PC-9 (cell line): ENCODE measurements around the gene OR10H2. TPM values are rescaled to one million over a fixed set of nuclear protein-coding genes. Genes with fewer than 3 reads are reported as not detected.

Experiments used
- BruUV-seq: library from RNA; stranded (reverse); fragments of 400-500 nt; replicated peaks from 2 replicates; lab custom pipeline; 2021; lab: Mats Ljungman, UMichigan
- CTCF ChIA-PET: fragments of 300-600 bp; sonication (Branson Sonifier 250); formaldehyde crosslinking; loops from one replicate; lab custom pipeline; 2022; ENCODE audit warnings: antibody characterized with exemption; lab: Charles Lee
- POLR2A ChIA-PET: fragments of 300-600 bp; sonication (Branson Sonifier 250); formaldehyde crosslinking; loops from one replicate; lab custom pipeline; 2022; ENCODE audit warnings: antibody characterized with exemption; ENCODE audit not compliant: unreplicated experiment; lab: Charles Lee
- DNase-seq, 2 experiments: peaks; one replicate each; pipeline versions ENCODE4 v3.0.0 to v3.0.0-alpha.2; 2015 to 2022; ENCODE audit warnings: mixed read lengths in 1 of 2
- H2AFZ ChIP-seq: fragments of 200-600 bp; sonication (generic); 2 replicates; pipeline ENCODE4 v1.8.1; 2017; ENCODE audit warnings: antibody characterized with exemption
- H3F3A ChIP-seq: fragments of 200-600 bp; sonication (generic); 2 replicates; pipeline ENCODE4 v1.8.1; 2017; ENCODE audit warnings: antibody characterized with exemption, mild to moderate bottlenecking, low read depth; ENCODE audit not compliant: insufficient read depth
- H3K27ac ChIP-seq: fragments of 200-600 bp; sonication (generic); 2 replicates; pipeline ENCODE4 v1.6.1; 2016; ENCODE audit warnings: mixed run types
- H3K27me3 ChIP-seq: fragments of 200-600 bp; sonication (generic); 2 replicates; pipeline ENCODE4 v1.6.1; 2016; ENCODE audit warnings: low read depth, mixed run types; ENCODE audit not compliant: insufficient read depth
- H3K36me3 ChIP-seq: fragments of 200-600 bp; sonication (generic); 2 replicates; pipeline ENCODE4 v1.6.1; 2016; ENCODE audit warnings: low read depth, mixed run types
- H3K4me1 ChIP-seq: fragments of 200-600 bp; sonication (generic); replicated peaks from 2 replicates; pipeline ENCODE4 v1.6.1; 2016; ENCODE audit warnings: mixed run types; ENCODE audit not compliant: insufficient read depth
- H3K4me2 ChIP-seq: fragments of 200-600 bp; sonication (generic); 2 replicates; pipeline ENCODE4 v1.6.1; 2017; ENCODE audit warnings: mixed run types
- H3K4me3 ChIP-seq: fragments of 200-600 bp; sonication (generic); 2 replicates; pipeline ENCODE4 v1.6.1; 2016; ENCODE audit warnings: mixed run types
- H3K79me2 ChIP-seq: fragments of 200-600 bp; sonication (generic); 2 replicates; pipeline ENCODE4 v1.6.1; 2017; ENCODE audit warnings: low read depth, mixed run types
- H3K9me2 ChIP-seq: fragments of 200-600 bp; sonication (generic); 2 replicates; pipeline ENCODE4 v1.8.1; 2017; ENCODE audit warnings: mild to moderate bottlenecking; ENCODE audit not compliant: insufficient read depth
- H3K9me3 ChIP-seq: fragments of 200-600 bp; sonication (generic); 2 replicates; pipeline ENCODE4 v1.8.1; 2016; ENCODE audit warnings: low read depth; ENCODE audit not compliant: insufficient read depth
- H4K20me1 ChIP-seq: fragments of 200-600 bp; sonication (generic); 2 replicates; pipeline ENCODE4 v1.8.1; 2017; ENCODE audit not compliant: insufficient read depth
- CTCF ChIP-seq: fragments of 200-600 bp; sonication (generic); conservative IDR thresholded peaks from 2 replicates; pipeline ENCODE4 v1.6.1; 2017; ENCODE audit warnings: mixed run types, antibody characterized with exemption, mild to moderate bottlenecking, moderate library complexity
- EZH2 ChIP-seq: fragments of 200-600 bp; sonication (generic); IDR thresholded peaks from 2 replicates; pipeline ENCODE4 v1.8.0; 2017; ENCODE audit warnings: antibody characterized with exemption, low read depth
- intact Hi-C: fragments of 100-400 bp; cut with micrococcal nuclease; formaldehyde crosslinking; loops from one replicate; pipeline ENCODE4 v1.10.0; 2022; ENCODE audit not compliant: unreplicated experiment
- total RNA-seq: library from RNA; stranded (reverse); gene quantifications from 2 replicates; pipeline ENCODE4 v1.2.3, GENCODE V29; 2021

Gene OR10H2
- total RNA-seq, 1 experiment from 2014 or later: not detected

GRCh38 chr19:15721268-15721667 lies 6.6 kb upstream of the OR10H2 start:
- Histone ChIP-seq H2AFZ (no peak overlapping the region), H3F3A (no peaks in the 10 kb centered on the region), H3K4me3 (no peak overlapping the region), H3K4me2 (no peak overlapping the region), H3K27me3 (peaks cover 60% of the 10 kb centered on the region), H3K9me3 (no peaks in the 10 kb centered on the region), H3K36me3 (no peaks in the 10 kb centered on the region), H4K20me1 (no peaks in the 10 kb centered on the region), H3K4me1 (no peaks in the 10 kb centered on the region), H3K9me2 (no peaks in the 10 kb centered on the region), H3K27ac (no peak overlapping the region), H3K79me2 (no peaks in the 10 kb centered on the region)
- DNase-seq: no peak
- intact Hi-C loops: no loop called here
- no peak for TF ChIP-seq EZH2
- TF ChIP-seq CTCF: no peak
- BruUV-seq: no TSS peak
- CTCF ChIA-PET: no interaction called here
- POLR2A ChIA-PET: no interaction called here

GRCh38 chr19:15722956-15723355 lies 4.9 kb upstream of the OR10H2 start:
- Histone ChIP-seq H3K79me2 (no peaks in the 10 kb centered on the region), H3K4me2 (no peak overlapping the region), H2AFZ (no peak overlapping the region), H3K9me3 (no peaks in the 10 kb centered on the region), H3F3A (no peaks in the 10 kb centered on the region), H3K4me1 (no peaks in the 10 kb centered on the region), H3K4me3 (no peak overlapping the region), H4K20me1 (no peaks in the 10 kb centered on the region), H3K27me3 (peaks cover 58% of the 10 kb centered on the region), H3K9me2 (no peaks in the 10 kb centered on the region), H3K36me3 (no peaks in the 10 kb centered on the region), H3K27ac (no peak overlapping the region)
- POLR2A ChIA-PET: no interaction called here
- CTCF ChIA-PET: no interaction called here
- DNase-seq: no peak
- TF ChIP-seq EZH2 (no peak), CTCF (no peak)
- BruUV-seq: no TSS peak
- intact Hi-C loops: no loop called here

GRCh38 chr19:15730538-15730937 lies 2.7 kb downstream of the OR10H2 start:
- no peaks in the 10 kb centered on the region for H3F3A ChIP-seq
- POLR2A ChIA-PET: no interaction called here
- H2AFZ ChIP-seq: no peak overlapping the region
- H3K79me2 ChIP-seq: no peaks in the 10 kb centered on the region
- H4K20me1 ChIP-seq: no peaks in the 10 kb centered on the region
- H3K4me2 ChIP-seq: no peak overlapping the region
- no TSS peak for BruUV-seq
- H3K27ac ChIP-seq: no peak overlapping the region
- TF ChIP-seq CTCF (no peak), EZH2 (no peak)
- peaks cover 29% of the 10 kb centered on the region; the same call in 1 of the 2 replicates for H3K27me3 ChIP-seq
- H3K9me2 ChIP-seq: no peaks in the 10 kb centered on the region
- H3K36me3 ChIP-seq: no peaks in the 10 kb centered on the region
- CTCF ChIA-PET: no interaction called here
- intact Hi-C loops: no loop called here
- no peak for DNase-seq
- H3K4me1 ChIP-seq: no peaks in the 10 kb centered on the region
- no peak overlapping the region for H3K4me3 ChIP-seq
- H3K9me3 ChIP-seq: no peaks in the 10 kb centered on the region
